NCI-H1048 (cell line): ENCODE data around the gene SYNE1.
A peak's percentile ranks its signal among the peaks of the same experiment; 100 is the strongest.
"Not testable (repeated sequence)": the region's sequence is repeated elsewhere in the genome, so short reads cannot be mapped to it uniquely, and the experiment has no call there.

Source experiments
- DNase-seq: peaks from one replicate; lab custom pipeline; 2025; lab: John Stamatoyannopoulos, UW

The SYNE1 gene

GRCh38 chr6:152098683-152099082 lies 538.5 kb downstream of the SYNE1 start:
- DNase-seq, result no peak

GRCh38 chr6:152096863-152097496 lies 540.2 kb downstream of the SYNE1 start:
- DNase-seq, result peak; percentile 46

GRCh38 chr6:152094992-152095592 lies 542.1 kb downstream of the SYNE1 start:
- DNase-seq, result no peak

- DNase-seq, result no peak
These were observed 542.9 kb downstream of the SYNE1 start for GRCh38 chr6:152094276-152094675.

GRCh38 chr6:152093711-152094110 lies 543.5 kb downstream of the SYNE1 start:
- no peak for DNase-seq

GRCh38 chr6:152091851-152092341 lies 545.3 kb downstream of the SYNE1 start:
- DNase-seq, result no peak

- DNase-seq, result no peak
These were observed 546.0 kb downstream of the SYNE1 start for GRCh38 chr6:152091201-152091600.

GRCh38 chr6:152089992-152090391 lies 547.2 kb downstream of the SYNE1 start:
- no peak for DNase-seq

GRCh38 chr6:152087701-152088100 lies 549.5 kb downstream of the SYNE1 start:
- no peak for DNase-seq

- DNase-seq, result no peak
These were observed 550.1 kb downstream of the SYNE1 start for GRCh38 chr6:152087096-152087495.

GRCh38 chr6:152086223-152086873 lies 550.8 kb downstream of the SYNE1 start:
- DNase-seq, result no peak

GRCh38 chr6:152085451-152085921 lies 551.7 kb downstream of the SYNE1 start:
- DNase-seq, result no peak

- DNase-seq, result no peak
These were observed 558.4 kb downstream of the SYNE1 start for GRCh38 chr6:152078804-152079203.

GRCh38 chr6:152078001-152078400 lies 559.2 kb downstream of the SYNE1 start:
- DNase-seq, result no peak

- DNase-seq, result not testable (repeated sequence)
These were observed 560.9 kb downstream of the SYNE1 start for GRCh38 chr6:152076242-152076641.

GRCh38 chr6:152071843-152072242 lies 565.3 kb downstream of the SYNE1 start:
- DNase-seq, result no peak
